Subcutaneous adipose tissue (tissue), 4 donors: ENCODE measurements around the gene PIEZO2. TPM values are rescaled to one million over a fixed set of nuclear protein-coding genes. Genes with fewer than 3 reads are reported as not detected.

Experiments used
- CTCF ChIP-seq: fragments of 450-650 bp; IDR thresholded peaks from one replicate; pipeline ENCODE4 v1.5.1; 2016; ENCODE audit warnings: low read depth, mild to moderate bottlenecking, control low read depth, antibody characterized with exemption, moderate library complexity
- small RNA-seq: library from RNA; depleted of rRNA; stranded (forward); fragments of <200 nt; gene quantifications from one replicate; pipeline ENCODE3, GENCODE V24; 2016
- total RNA-seq, 4 donors: library from RNA; depleted of rRNA; stranded (reverse); fragments of >200 nt; gene quantifications; one replicate each; pipeline ENCODE4 v1.1.0, GENCODE V29; 2016

Gene PIEZO2
- total RNA-seq, 4 donors from 2014 or later = 0.85 to 2.2 (median 1.1) TPM

GRCh38 chr18:10663750-10664149 is 485.6 kb downstream of the PIEZO2 start:
- no peak for TF ChIP-seq CTCF

GRCh38 chr18:10661317-10661716 is 488.1 kb downstream of the PIEZO2 start:
- TF ChIP-seq CTCF = no peak

DNA sequence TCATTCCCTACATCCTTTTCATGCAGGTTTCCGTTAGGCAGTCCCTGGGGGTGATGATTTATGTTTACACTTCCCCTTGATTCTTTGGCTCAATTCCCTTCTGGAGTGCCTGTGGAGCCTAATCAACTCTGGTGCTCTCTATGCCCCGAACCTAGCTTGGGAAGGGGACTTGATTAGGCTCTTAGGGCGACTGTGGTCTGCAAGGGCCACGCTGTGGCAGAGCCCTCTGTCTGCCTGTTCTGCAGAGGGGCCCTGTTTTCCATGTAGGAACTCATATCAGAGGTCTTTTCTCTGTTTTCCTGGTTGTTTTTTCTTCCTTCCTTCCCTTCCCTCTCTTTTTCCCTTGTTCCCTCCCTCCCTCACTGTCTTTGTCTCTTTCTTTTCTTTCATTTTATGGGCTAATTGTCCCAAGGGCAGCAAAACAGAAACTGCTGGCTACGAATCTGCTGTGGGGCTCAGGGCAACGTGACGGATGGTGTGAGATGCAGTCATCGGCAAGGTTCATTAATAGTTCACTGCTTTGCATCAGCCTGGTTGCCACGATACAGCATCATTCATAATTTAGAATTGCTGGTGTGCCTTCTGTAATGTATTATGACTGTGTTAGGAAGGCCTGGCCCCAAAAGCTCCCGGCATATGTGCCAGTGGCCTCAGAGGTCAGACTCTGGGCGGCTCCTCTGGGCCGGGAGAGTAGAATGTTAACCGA is 489.0 kb downstream of the PIEZO2 start:
- TF ChIP-seq CTCF = no peak

- no peak for TF ChIP-seq CTCF
Measured at GRCh38 chr18:10659594-10659993, 489.8 kb downstream of the PIEZO2 start.

DNA sequence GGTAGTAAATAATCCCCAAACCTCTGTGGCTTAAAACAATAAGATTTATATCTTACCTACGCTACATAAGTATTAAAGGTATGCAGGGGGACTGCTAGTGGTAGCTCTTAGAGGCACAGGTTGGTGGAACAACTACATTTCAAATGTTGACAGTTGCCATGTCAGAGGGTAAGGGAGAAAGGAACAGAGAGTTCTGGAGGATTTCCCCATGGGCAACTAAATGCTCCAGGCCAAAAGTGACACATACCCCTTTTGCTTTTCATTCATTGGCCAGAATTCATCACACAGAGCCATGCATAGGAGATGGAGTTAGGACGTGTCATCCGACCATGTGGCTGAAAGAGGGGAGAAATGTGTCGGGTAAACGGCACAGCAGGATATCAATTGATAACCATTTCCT is 490.4 kb downstream of the PIEZO2 start:
- no peak for TF ChIP-seq CTCF

Small RNA genes within 50 kb of the gene (small RNA-seq; reads per million reads assigned to genes)
- not detected for gene AP001180.3
- not detected for gene AP001180.5
- not detected for gene MIR6788
